Urothelium cell line (cell line): ENCODE data around the gene ZC3H8.

ENCODE experiments used
- DNase-seq: peaks from one replicate; pipeline ENCODE4 v3.0.0; 2011; ENCODE audit warnings: low spot score, mixed read lengths
- FAIRE-seq: peaks from 2 replicates; lab custom pipeline; 2011; peaks lifted over from hg19 to GRCh38; lab: Jason Lieb, UNC

Gene ZC3H8

GRCh38 chr2:112197868-112198267, 57.0 kb downstream of the ZC3H8 start:
- DNase-seq (no peak), FAIRE-seq (no peak)

GRCh38 chr2:112195950-112196349, 58.9 kb downstream of the ZC3H8 start:
- no peak for FAIRE-seq

DNA sequence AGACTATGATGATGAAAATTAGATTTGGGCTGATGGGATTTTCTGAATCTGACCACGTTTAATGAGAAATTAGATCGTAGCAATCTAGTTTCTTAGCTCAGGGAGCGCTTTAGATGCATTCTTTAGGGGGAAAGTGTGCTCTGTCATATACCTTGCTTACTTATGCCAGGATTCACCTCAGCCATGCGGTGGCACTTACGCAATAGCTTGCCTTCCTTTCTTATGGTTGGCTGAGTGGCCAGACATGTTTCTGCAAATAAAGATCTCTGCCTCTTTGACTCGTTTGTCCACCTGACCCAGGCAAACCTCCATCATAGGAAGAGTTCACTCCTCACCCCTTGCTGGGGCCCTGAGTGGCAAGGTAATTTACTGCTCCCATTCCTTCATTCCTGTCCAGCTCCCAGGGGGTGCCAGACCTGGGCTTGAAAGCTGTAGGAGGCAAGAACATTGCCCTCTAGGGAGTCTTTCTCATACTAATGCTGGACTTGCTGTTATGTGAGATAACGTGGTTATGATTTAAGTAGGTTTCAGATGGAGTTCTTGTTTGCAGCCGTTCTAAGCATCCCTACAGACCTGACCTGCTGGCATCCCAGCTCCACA, 59.6 kb downstream of the ZC3H8 start:
- FAIRE-seq = no peak

More at GRCh38 chr2:112195950-112196349, 58.9 kb downstream of the ZC3H8 start:
- DNase-seq = no peak

GRCh38 chr2:112194482-112194881, 60.4 kb downstream of the ZC3H8 start:
- FAIRE-seq (no peak), DNase-seq (no peak)

More for the DNA sequence above, 59.6 kb downstream of the ZC3H8 start:
- DNase-seq = no peak

- DNase-seq (no peak), FAIRE-seq (no peak)
Observed at GRCh38 chr2:112194028-112194427, 60.8 kb downstream of the ZC3H8 start.

- DNase-seq (no peak), FAIRE-seq (no peak)
Observed at GRCh38 chr2:112189001-112189556, 65.8 kb downstream of the ZC3H8 start.

DNA sequence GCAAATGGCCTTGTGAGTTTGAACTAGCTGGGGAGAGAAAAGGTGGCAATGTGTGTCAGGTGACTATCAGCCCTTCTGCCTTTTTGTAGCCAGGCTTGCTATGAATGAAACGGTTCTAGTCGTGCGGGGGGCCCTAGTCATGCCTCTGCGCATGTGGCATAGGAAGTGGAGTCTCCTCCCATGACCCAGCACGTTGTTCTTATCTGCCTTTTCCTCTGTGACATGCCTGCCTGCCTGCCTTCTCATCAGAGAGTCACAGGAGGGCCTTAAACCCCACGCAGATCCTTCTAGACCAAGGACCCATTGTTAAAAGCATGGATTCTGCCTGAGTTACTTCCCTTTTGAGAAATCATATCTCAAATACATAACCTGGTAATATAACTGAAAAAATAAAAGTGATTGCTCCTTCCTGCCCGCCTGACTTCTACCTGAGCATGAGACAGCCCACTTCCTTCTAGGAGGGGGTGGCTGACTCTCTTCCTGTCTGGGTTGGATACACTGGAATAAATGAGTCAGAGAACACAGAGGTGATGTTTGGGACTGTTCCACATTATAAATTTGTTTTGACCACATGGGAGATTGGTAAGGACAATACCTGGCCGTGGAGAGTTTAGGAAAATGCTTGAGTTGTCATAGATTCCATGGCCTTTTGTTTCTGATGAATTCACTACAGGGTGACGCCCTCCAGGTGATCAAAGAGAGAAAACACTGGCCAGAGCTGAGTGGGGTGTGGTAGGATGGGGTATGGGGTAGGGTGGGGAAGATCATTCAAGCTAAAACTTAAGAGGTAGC, 66.8 kb downstream of the ZC3H8 start:
- DNase-seq (peak; percentile 73), FAIRE-seq (no peak)

- no peak for FAIRE-seq
- no peak for DNase-seq
Observed at GRCh38 chr2:112187046-112187715, 67.7 kb downstream of the ZC3H8 start.

GRCh38 chr2:112185131-112185530, 69.7 kb downstream of the ZC3H8 start:
- no peak for DNase-seq
- peak; percentile 35 for FAIRE-seq

- FAIRE-seq (no peak), DNase-seq (no peak)
Observed at GRCh38 chr2:112184121-112184520, 70.7 kb downstream of the ZC3H8 start.

DNA sequence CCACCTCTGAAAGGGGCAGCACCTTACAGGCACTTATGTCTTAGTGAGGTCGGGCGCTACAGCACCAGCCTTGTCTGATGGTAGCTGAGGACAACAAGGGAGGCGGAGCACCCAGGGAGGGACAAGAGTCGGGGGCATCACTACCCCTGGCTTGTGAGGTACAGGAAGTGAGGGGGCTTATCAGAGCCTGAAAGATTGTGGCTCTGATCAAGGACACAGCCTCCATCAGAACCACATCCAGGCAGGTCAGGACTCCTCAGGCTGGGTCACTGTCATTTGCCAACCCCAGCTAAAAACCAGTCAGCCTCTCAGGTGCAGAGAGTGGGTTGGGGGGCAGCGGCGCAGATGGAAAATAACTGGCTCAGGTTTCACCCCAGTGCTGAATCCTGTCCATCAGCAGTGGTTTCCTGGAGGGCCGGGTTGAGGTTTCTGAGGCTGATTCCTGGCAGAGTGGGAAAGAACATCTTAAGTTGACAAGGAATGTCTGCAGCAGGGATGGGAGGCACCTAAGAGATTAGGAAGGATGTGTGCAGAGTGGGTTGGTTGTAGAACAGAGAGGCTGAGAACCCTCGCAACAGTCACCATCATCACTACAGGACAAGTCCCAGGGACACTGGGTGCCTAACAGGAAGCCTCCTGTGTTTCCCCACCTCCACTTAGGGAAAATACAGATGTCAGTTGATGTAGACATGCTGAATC, 71.4 kb downstream of the ZC3H8 start:
- DNase-seq = no peak
- no peak for FAIRE-seq

GRCh38 chr2:112182581-112183034, 72.2 kb downstream of the ZC3H8 start:
- DNase-seq = no peak

DNA sequence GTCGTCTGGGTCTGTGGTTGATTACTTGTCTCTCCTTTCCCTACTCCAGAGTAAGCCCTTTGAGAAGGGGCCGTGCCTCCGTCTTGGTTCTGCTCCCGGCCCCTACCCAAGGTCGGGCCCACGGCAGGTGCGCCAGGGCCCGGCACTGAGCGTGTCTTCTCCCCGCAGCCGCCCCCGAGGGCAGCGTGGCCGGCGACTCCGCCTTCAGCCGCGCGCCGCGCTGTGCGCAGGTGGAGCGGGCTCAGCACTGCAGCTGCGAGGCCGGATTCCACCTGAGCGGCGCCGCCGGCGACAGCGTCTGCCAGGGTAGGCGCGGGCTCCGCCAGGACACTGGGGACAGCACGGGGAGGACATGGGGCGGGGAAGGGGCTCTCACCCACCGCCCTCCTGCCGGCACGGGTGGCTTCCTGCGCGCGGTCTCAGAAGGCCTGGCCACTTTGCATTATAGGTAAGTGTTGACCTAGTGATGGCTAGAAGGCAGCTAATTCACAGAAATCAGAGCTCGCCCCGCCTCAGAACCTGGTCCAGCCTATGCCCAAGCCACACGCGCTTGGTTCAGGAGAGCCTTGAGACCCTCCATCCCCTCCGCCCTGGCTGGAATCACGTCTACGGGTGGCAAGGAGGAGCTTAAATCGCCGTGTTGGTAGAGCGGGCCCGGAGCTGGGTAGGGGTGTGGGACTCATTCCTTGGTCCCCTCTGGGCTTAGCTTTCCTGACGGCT, 73.1 kb downstream of the ZC3H8 start:
- no peak for FAIRE-seq
- no peak for DNase-seq

More at GRCh38 chr2:112182581-112183034, 72.2 kb downstream of the ZC3H8 start:
- no peak for FAIRE-seq

DNA sequence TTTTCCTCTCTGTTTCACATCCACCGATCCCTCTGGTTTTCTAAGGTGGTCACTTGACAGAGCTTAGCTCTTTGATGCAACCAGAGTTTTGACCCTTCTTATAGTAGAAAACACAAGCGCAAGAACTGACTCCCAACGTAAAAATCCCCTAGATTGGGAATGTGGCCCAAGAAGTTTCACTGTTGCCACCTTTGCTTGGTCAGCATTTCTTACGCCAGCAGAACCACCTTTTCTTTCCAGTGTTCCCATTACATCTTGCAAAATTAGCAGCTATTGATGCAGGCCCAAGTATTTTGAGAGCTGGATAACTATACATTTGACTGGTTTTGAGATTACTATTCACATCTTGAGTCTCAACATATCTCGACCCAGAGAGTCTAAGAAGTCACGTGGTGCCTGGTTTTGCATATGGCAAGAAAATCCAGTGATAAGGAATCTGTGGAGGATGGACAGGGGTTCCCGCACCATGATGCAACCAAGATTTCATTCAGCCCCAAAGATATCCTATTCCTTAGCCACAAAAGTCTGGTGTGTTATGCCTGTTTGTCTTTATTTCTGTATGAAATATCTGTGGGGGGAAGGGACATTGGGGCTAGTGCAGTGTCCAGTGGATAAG, 78.8 kb downstream of the ZC3H8 start:
- no peak for DNase-seq
- no peak for FAIRE-seq

DNA sequence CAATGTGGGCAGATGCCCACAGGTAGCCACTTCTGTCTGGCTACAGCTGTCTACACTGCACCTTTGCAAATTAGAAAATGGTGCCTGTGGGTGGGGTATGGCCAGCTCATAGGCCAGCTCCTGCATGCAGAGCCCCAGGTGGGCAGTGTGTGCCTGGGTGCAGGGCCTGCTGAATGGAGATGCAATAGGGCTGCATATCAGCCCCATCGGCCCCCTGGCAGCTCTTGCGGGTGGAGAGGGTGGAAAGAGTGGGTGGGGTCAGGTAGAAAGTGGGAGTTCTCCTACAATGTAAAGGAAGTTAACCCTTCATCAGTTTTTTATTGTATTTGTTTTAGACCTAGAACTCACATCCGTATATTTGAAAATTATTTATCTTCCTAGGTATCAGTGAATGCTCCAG, 79.5 kb downstream of the ZC3H8 start:
- FAIRE-seq (no peak), DNase-seq (no peak)

GRCh38 chr2:112174383-112174782, 80.5 kb downstream of the ZC3H8 start:
- DNase-seq = no peak
- FAIRE-seq = no peak

GRCh38 chr2:112173646-112174319, 81.1 kb downstream of the ZC3H8 start:
- FAIRE-seq = no peak
- no peak for DNase-seq

DNA sequence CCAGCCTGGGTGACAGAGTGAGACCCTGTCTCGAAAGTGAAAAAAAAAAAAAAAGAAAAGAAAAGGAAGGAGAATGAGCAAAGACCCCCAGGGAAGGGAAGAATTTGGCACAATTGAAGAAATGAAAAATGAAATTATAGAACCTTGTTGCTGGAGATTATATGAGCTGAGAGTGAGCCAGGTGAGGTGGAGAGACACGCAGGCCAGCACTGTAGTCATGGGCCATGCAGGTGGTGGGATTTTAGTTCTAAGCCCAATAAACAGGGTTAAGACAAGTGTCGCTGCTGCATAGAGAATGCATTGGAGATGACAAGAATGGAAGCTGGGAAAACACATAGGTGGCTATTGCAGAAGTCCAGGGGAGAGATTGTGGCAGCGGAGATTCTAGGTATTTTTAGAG, 84.3 kb downstream of the ZC3H8 start:
- FAIRE-seq = no peak
- no peak for DNase-seq

DNA sequence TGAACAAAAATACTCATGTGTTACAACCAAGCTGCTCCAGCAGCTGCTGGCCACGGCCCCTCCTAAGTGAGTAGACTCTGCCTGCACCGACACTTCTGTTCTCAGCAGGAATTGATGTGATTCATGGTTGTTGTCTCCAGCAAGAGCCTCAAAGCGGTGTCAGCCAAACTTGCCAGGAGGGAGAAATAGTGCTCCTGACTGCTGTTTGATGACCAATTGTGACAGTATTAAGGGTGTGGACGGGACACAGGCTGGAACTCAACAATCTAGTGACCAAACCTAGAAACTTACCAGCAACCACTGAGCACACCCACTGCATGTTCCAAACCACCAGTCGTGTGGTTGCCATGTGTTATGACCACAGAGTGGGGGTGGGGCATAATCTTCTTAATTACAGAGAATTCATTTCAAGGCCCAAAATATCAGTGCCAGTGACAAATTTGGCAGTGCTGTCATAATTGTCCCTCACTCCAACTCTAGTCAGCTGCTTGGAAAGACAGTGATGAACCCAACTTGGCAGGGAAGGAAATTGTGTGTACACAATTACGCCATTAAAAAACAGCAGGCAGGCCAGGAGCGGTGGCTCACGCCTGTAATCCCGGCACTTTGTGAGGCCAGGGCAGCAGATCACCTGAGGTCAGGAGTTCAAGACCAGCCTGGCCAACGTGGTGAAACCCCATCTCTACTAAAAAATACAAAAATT, 86.3 kb downstream of the ZC3H8 start:
- FAIRE-seq (no peak), DNase-seq (no peak)
